ENCODE data around the gene VAV2. TPM values are rescaled to one million over a fixed set of nuclear protein-coding genes. Genes with fewer than 3 reads are reported as not detected.
A peak's percentile ranks its signal among the peaks of the same experiment; 100 is the strongest.

The VAV2 gene
- total RNA-seq, 3 donors from 2014 or later (not counting 1 experiment from before 2014, with no cell fraction given), result 3.9 to 5.1 (median 4.8) TPM

- no peak overlapping the region for H3K4me3 Mint-ChIP-seq
- H3K36me3 Mint-ChIP-seq, result no peaks in the 10 kb centered on the region
- peaks cover 6 to 16% of the 10 kb centered on the region in 2 donors for H3K4me1 Mint-ChIP-seq
- no peaks in the 10 kb centered on the region for H3K36me3 ChIP-seq (ENCODE audit: control insufficient read depth, insufficient read depth, low read length)
- no peaks in the 10 kb centered on the region for H3K9me3 ChIP-seq (ENCODE audit: control insufficient read depth, insufficient read depth, low read length)
- DNase-seq, result no peak
- H3K4me1 ChIP-seq (ENCODE audit: control insufficient read depth, insufficient read depth, low read length), result peaks cover 21% of the 10 kb centered on the region
- H3K27me3 ChIP-seq (ENCODE audit: control insufficient read depth, insufficient read depth, low read length), result no peaks in the 10 kb centered on the region
- intact Hi-C loops (cut with micrococcal nuclease), result no loop called here
- no peak overlapping the region for H3K27ac ChIP-seq (ENCODE audit: low read length)
- WGBS (ENCODE audit: insufficient coverage), result 83% methylated on average over 23 of the region's 23 CpGs
- no peak overlapping the region for H3K27ac Mint-ChIP-seq
- H3K27me3 Mint-ChIP-seq (ENCODE audit: low read depth in 2 of 2), result no peaks in the 10 kb centered on the region
- no peaks in the 10 kb centered on the region for H3K9me3 Mint-ChIP-seq
- TF ChIP-seq CTCF (IDR thresholded peaks at IDR 0.05), result no peak
- H3K4me3 ChIP-seq (ENCODE audit: low read length), result no peak overlapping the region
- ATAC-seq, result no peak
Measured at GRCh38 chr9:133734590-133735414, 257.3 kb downstream of the VAV2 start.

GRCh38 chr9:133733796-133734533 is 258.2 kb downstream of the VAV2 start:
- no peak overlapping the region for H3K4me3 ChIP-seq (ENCODE audit: low read length)
- H3K36me3 Mint-ChIP-seq, result no peaks in the 10 kb centered on the region
- H3K4me1 Mint-ChIP-seq, result peaks cover 6 to 15% of the 10 kb centered on the region in 2 donors
- H3K9me3 ChIP-seq (ENCODE audit: control insufficient read depth, insufficient read depth, low read length), result no peaks in the 10 kb centered on the region
- 90% methylated on average over 21 of the region's 21 CpGs for WGBS (ENCODE audit: insufficient coverage)
- ATAC-seq (no peak), DNase-seq (no peak)
- no peaks in the 10 kb centered on the region for H3K9me3 Mint-ChIP-seq
- no peak overlapping the region for H3K27ac Mint-ChIP-seq
- intact Hi-C loops (cut with micrococcal nuclease), result no loop called here
- H3K27me3 Mint-ChIP-seq (ENCODE audit: low read depth in 2 of 2), result no peaks in the 10 kb centered on the region
- H3K4me1 ChIP-seq (ENCODE audit: control insufficient read depth, insufficient read depth, low read length), result peaks cover 18% of the 10 kb centered on the region
- H3K27ac ChIP-seq (ENCODE audit: low read length), result no peak overlapping the region
- TF ChIP-seq CTCF (IDR thresholded peaks at IDR 0.05), result no peak
- no peak overlapping the region for H3K4me3 Mint-ChIP-seq
- H3K27me3 ChIP-seq (ENCODE audit: control insufficient read depth, insufficient read depth, low read length), result no peaks in the 10 kb centered on the region
- no peaks in the 10 kb centered on the region for H3K36me3 ChIP-seq (ENCODE audit: control insufficient read depth, insufficient read depth, low read length)

GRCh38 chr9:133733421-133733795 is 258.7 kb downstream of the VAV2 start:
- Histone ChIP-seq H3K27ac (ENCODE audit: low read length) (no peak overlapping the region), H3K9me3 (ENCODE audit: control insufficient read depth, insufficient read depth, low read length) (no peaks in the 10 kb centered on the region), H3K4me1 (ENCODE audit: control insufficient read depth, insufficient read depth, low read length) (peaks cover 12% of the 10 kb centered on the region), H3K4me3 (ENCODE audit: low read length) (no peak overlapping the region), H3K36me3 (ENCODE audit: control insufficient read depth, insufficient read depth, low read length) (no peaks in the 10 kb centered on the region), H3K27me3 (ENCODE audit: control insufficient read depth, insufficient read depth, low read length) (no peaks in the 10 kb centered on the region)
- 94% methylated on average over 4 of the region's 4 CpGs for WGBS (ENCODE audit: insufficient coverage)
- DNase-seq, result peak in 1 of 2 donors; percentile 14
- intact Hi-C loops (cut with micrococcal nuclease), result no loop called here
- H3K27ac Mint-ChIP-seq, result no peak overlapping the region
- peaks cover under 1 to 9% of the 10 kb centered on the region in 2 donors for H3K4me1 Mint-ChIP-seq
- H3K4me3 Mint-ChIP-seq, result no peak overlapping the region
- no peaks in the 10 kb centered on the region for H3K36me3 Mint-ChIP-seq
- TF ChIP-seq CTCF (IDR thresholded peaks at IDR 0.05), result no peak
- no peaks in the 10 kb centered on the region for H3K9me3 Mint-ChIP-seq
- no peaks in the 10 kb centered on the region for H3K27me3 Mint-ChIP-seq (ENCODE audit: low read depth in 2 of 2)
- no peak for ATAC-seq
